HepG2 (cell line): ENCODE data around the gene SRRM4. TPM values are rescaled to one million over a fixed set of nuclear protein-coding genes. Genes with fewer than 3 reads are reported as not detected.

Experiments
- ATAC-seq: fragments of 200-7000 bp; cut with Tn5 transposase; 3 replicates; pipeline ENCODE4 v1.9.1; 2020; ENCODE audit warnings: mild to moderate bottlenecking, moderate library complexity
- BruUV-seq: library from RNA; stranded (reverse); fragments of 400-500 nt; replicated peaks from 2 replicates; lab custom pipeline; 2021; lab: Mats Ljungman, UMichigan
- CTCF ChIA-PET: fragments of 300-600 bp; formaldehyde crosslinking; extraction: SDS; loops from one replicate; lab custom pipeline; 2021; ENCODE audit warnings: low total read pairs, inconsistent platforms, low intra/inter-chr PET ratio; lab: Yijun Ruan, JAX
- POLR2A ChIA-PET: fragments of 350-600 bp; sonication (Branson Sonifier 250); formaldehyde crosslinking; loops from one replicate; lab custom pipeline; 2020; ENCODE audit warnings: antibody characterized with exemption, inconsistent platforms; lab: Yijun Ruan, JAX
- DNase-seq: peaks from one replicate; pipeline ENCODE4 v3.0.0-alpha.2; 2015; ENCODE audit warnings: low spot score
- FAIRE-seq: peaks from 3 replicates; lab custom pipeline; 2011; peaks lifted over from hg19 to GRCh38; lab: Jason Lieb, UNC
- H2AFZ ChIP-seq: one replicate; pipeline ENCODE4 v1.6.1; 2011; ENCODE audit warnings: low read length, inconsistent platforms
- H3K27ac ChIP-seq: fragments of 300-600 bp; 3 replicates; pipeline ENCODE4 v1.8.0; 2011; ENCODE audit warnings: mixed run types, mild to moderate bottlenecking, mixed read lengths, low read length, inconsistent platforms; ENCODE audit not compliant: insufficient read depth; ENCODE audit errors: extremely low read length
- H3K27me3 ChIP-seq, 2 experiments: fragments of 200-600 bp in 1 of 2; 2 replicates in 1 of 2; 3 replicates in 1 of 2; pipeline versions ENCODE4 v1.6.0 to v1.8.0; 2011; ENCODE audit warnings: low read length in 2 of 2, mild to moderate bottlenecking in 2 of 2, moderate library complexity in 2 of 2, inconsistent platforms in 1 of 2; ENCODE audit not compliant: insufficient read depth in 2 of 2, control insufficient read depth in 1 of 2
- H3K36me3 ChIP-seq, 2 experiments: fragments of 200-600 bp in 1 of 2; replicated peaks in 1 of 2; 2 replicates in 1 of 2; 3 replicates in 1 of 2; pipeline versions ENCODE4 v1.5.1 to v1.8.0; 2011; ENCODE audit warnings: low read length in 2 of 2, inconsistent platforms in 1 of 2; ENCODE audit not compliant: insufficient read depth in 2 of 2, control insufficient read depth in 1 of 2
- H3K4me1 ChIP-seq: 2 replicates; pipeline ENCODE4 v1.5.1; 2012; ENCODE audit warnings: low read length, inconsistent platforms; ENCODE audit not compliant: insufficient read depth
- H3K4me2 ChIP-seq: 2 replicates; pipeline ENCODE4 v1.6.0; 2011; ENCODE audit warnings: low read depth, low read length, inconsistent platforms
- H3K4me3 ChIP-seq, 3 experiments: fragments of 200-600 bp in 1 of 3; sonication (generic), shearing (Covaris generic) in 1 of 3; replicated peaks in 1 of 3; 2 replicates each; pipeline ENCODE4 v1.5.1; 2011 to 2016; ENCODE audit warnings: low read length in 3 of 3, inconsistent platforms in 2 of 3, low read depth in 2 of 3, mild to moderate bottlenecking in 2 of 3, control low read depth in 1 of 3, mixed read lengths in 1 of 3; ENCODE audit not compliant: insufficient read depth in 1 of 3
- H3K79me2 ChIP-seq: one replicate; pipeline ENCODE4 v1.6.1; 2011; ENCODE audit warnings: low read length, inconsistent platforms; ENCODE audit not compliant: insufficient read depth
- H3K9ac ChIP-seq: 2 replicates; pipeline ENCODE4 v1.6.0; 2011; ENCODE audit warnings: mild to moderate bottlenecking, low read depth, low read length, inconsistent platforms; ENCODE audit not compliant: insufficient read depth
- H3K9me3 ChIP-seq: 2 replicates; pipeline ENCODE4 v1.5.1; 2012; ENCODE audit warnings: mild to moderate bottlenecking, low read length
- H4K20me1 ChIP-seq: 2 replicates; pipeline ENCODE4 v1.6.0; 2011; ENCODE audit warnings: inconsistent platforms, mild to moderate bottlenecking, low read length, moderate library complexity; ENCODE audit not compliant: insufficient read depth
- HMGA1 ChIP-seq: sonication (generic); formaldehyde crosslinking; conservative IDR thresholded peaks from 2 replicates; pipeline ENCODE4 v1.4.0; 2020; ENCODE audit warnings: missing genetic modification reagents
- NFATC3 ChIP-seq: sonication (generic); formaldehyde crosslinking; IDR thresholded peaks from 2 replicates; pipeline ENCODE4 v1.5.1; 2020; ENCODE audit warnings: mild to moderate bottlenecking, missing genetic modification reagents
- ZNF329 ChIP-seq: sonication (generic); formaldehyde crosslinking; IDR thresholded peaks from 2 replicates; pipeline ENCODE4 v1.9.0; 2021; ENCODE audit warnings: low read depth, mild to moderate bottlenecking, missing genetic modification reagents
- ZNF343 ChIP-seq: sonication (generic); formaldehyde crosslinking; IDR thresholded peaks from 2 replicates; pipeline ENCODE4 v1.4.0; 2020; ENCODE audit warnings: mild to moderate bottlenecking, missing genetic modification reagents
- WGBS: methylation state at CpG from one replicate; pipeline ENCODE4 v1.1.6; 2017; ENCODE audit warnings: low lambda C conversion rate; 5-methylcytosine and 5-hydroxymethylcytosine counted together
- in situ Hi-C: cut with HindIII; loops from 2 replicates; pipeline ENCODE4 v1.10.0; 2017; ENCODE audit warnings: low pct_unique_long_range_greater_than_20kb; ENCODE audit not compliant: extremely low pct_ligation_motif_present
- intact Hi-C: fragments of 100-400 bp; cut with micrococcal nuclease; formaldehyde crosslinking; loops from one replicate; pipeline ENCODE4 v1.10.0; 2022; ENCODE audit not compliant: unreplicated experiment
- polyA plus RNA-seq, 8 experiments: library from polyadenylated mRNA; depleted of rRNA in 3 of 8; stranded (reverse) in 7 of 8; unstranded in 1 of 8; fragments of >200 nt; fragmentation: Illumina TruSeq in 4 of 8; extraction: Trizol in 4 of 8; gene quantifications; 2 replicates each; pipeline versions ENCODE4 v1.2.1 to v1.2.3, GENCODE V29; 2011 to 2016; ENCODE audit warnings: low read depth in 4 of 8, missing spikeins in 1 of 8, mixed read lengths in 1 of 8; ENCODE audit not compliant: insufficient read depth in 1 of 8
- total RNA-seq, 5 experiments: library from RNA; depleted of rRNA; stranded (reverse); fragments of >200 nt; fragmentation: Illumina TruSeq; extraction: Trizol; gene quantifications; 2 replicates each; pipeline ENCODE4 v1.2.3, GENCODE V29; 2016; ENCODE audit warnings: low read depth in 1 of 5
- TF ChIP-seq, protein P1 (sequence below): sonication (generic); formaldehyde crosslinking; IDR thresholded peaks from 2 replicates; pipeline ENCODE4 v1.4.0; 2020; ENCODE audit warnings: missing genetic modification reagents, low read depth, mild to moderate bottlenecking, borderline replicate concordance
- TF ChIP-seq, protein P2 (sequence below): sonication (generic); formaldehyde crosslinking; IDR thresholded peaks from 2 replicates; pipeline ENCODE4 v1.4.0; 2020; ENCODE audit warnings: missing genetic modification reagents, mild to moderate bottlenecking, borderline replicate concordance

Gene SRRM4
- total and polyA plus RNA-seq, 2 of the 13 experiments (the other 11 are each of a cell fraction or from before 2014, with no cell fraction given) = not detected

DNA sequence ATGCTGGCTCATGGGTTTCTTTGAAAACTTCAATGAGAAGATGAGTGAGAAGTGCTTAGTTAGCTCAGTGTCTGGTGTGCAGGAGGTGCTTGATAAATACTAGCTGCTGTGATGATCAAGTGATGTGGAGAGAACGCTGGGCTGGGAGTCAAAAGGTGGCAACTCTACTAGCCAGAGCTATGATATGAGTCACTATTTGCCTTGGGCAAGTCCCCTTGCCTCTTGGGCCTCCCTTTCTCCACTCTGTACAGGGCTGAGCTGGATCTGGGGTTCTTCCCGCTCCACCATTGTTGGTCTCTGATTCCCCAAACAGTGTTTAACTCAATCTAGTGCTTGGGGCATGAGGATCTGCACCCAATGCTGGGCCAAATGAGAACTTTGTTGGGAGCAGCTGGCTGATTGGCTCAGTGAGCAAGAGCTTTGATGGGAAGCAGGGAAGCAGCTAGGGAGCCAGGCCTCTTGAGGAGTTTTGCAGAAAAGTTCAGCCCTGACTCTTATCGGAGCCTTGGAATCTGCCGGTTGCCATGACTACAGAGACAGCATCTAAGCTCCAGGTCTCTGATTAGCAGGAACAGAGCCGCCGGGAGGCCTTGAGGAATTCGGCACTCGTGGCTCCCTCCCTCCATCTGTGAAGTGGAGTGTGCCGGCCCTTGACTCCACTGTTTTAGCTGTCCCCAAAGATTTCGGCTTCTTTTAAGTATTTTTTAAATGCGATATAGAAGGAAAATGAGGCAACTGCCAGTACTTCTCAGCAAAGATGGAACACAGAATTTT, 115.3 kb downstream of the SRRM4 start:
- Histone ChIP-seq H3K36me3 (no peaks in the 10 kb centered on the region), H3K4me2 (no peak overlapping the region), H3K4me1 (no peaks in the 10 kb centered on the region), H3K9me3 (no peaks in the 10 kb centered on the region), H2AFZ (no peak overlapping the region), H3K9ac (no peak overlapping the region), H3K27me3 (peaks cover 0 to 4% of the 10 kb centered on the region in 2 experiments; a peak in 1 of 5 replicates), H4K20me1 (no peaks in the 10 kb centered on the region), H3K79me2 (no peaks in the 10 kb centered on the region), H3K27ac (no peak overlapping the region), H3K4me3 (no peak overlapping the region)
- 15% methylated on average over 6 of the region's 11 CpGs for WGBS
- ATAC-seq = no peak
- ChIA-PET CTCF (no interaction called here), POLR2A (no interaction called here)
- intact Hi-C loops = no loop called here
- no peak for DNase-seq
- TF ChIP-seq HMGA1 (CRISPR knock-in tag) (no peak), ZNF329 (CRISPR knock-in tag) (no peak), ZNF343 (CRISPR knock-in tag) (no peak), NFATC3 (CRISPR knock-in tag) (no peak)
- TF ChIP-seq, protein P1, sequence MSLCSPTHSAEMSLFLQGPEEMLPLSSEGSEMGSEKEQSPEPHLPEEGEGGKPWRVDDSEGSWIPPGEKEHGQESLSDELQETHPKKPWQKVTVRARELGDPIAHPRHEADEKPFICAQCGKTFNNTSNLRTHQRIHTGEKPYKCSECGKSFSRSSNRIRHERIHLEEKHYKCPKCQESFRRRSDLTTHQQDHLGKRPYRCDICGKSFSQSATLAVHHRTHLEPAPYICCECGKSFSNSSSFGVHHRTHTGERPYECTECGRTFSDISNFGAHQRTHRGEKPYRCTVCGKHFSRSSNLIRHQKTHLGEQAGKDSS (CRISPR knock-in tag) = no peak
- TF ChIP-seq, protein P2, sequence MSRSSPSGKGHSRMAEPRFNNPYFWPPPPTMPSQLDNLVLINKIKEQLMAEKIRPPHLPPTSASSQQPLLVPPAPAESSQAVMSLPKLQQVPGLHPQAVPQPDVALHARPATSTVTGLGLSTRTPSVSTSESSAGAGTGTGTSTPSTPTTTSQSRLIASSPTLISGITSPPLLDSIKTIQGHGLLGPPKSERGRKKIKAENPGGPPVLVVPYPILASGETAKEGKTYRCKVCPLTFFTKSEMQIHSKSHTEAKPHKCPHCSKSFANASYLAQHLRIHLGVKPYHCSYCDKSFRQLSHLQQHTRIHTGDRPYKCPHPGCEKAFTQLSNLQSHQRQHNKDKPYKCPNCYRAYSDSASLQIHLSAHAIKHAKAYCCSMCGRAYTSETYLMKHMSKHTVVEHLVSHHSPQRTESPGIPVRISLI (CRISPR knock-in tag) = no peak
- BruUV-seq = no TSS peak
- FAIRE-seq = no peak
- in situ Hi-C loops = no loop called here
